Measurements from ENCODE around the gene VPS13C.

Gene VPS13C

GRCh38 chr15:61915640-61916039 lies 144.6 kb downstream of the VPS13C start:
- TF ChIP-seq, protein P1, sequence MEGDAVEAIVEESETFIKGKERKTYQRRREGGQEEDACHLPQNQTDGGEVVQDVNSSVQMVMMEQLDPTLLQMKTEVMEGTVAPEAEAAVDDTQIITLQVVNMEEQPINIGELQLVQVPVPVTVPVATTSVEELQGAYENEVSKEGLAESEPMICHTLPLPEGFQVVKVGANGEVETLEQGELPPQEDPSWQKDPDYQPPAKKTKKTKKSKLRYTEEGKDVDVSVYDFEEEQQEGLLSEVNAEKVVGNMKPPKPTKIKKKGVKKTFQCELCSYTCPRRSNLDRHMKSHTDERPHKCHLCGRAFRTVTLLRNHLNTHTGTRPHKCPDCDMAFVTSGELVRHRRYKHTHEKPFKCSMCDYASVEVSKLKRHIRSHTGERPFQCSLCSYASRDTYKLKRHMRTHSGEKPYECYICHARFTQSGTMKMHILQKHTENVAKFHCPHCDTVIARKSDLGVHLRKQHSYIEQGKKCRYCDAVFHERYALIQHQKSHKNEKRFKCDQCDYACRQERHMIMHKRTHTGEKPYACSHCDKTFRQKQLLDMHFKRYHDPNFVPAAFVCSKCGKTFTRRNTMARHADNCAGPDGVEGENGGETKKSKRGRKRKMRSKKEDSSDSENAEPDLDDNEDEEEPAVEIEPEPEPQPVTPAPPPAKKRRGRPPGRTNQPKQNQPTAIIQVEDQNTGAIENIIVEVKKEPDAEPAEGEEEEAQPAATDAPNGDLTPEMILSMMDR (IDR thresholded peaks at IDR 0.05; ENCODE audit: low read depth, low read length): no peak
- peak overlapping the region; percentile 32 for H3K4me3 ChIP-seq (ENCODE audit: low read depth, low read length)
- H3K36me3 ChIP-seq: peaks cover 16% of the 10 kb centered on the region

GRCh38 chr15:61910839-61911369 lies 149.3 kb downstream of the VPS13C start:
- H3K36me3 ChIP-seq: peaks cover 13% of the 10 kb centered on the region
- H3K27me3 ChIP-seq: no peaks in the 10 kb centered on the region; the same call in 1 of the 2 replicates
- H3K4me3 ChIP-seq (ENCODE audit: low read depth, low read length): no peak overlapping the region
- TF ChIP-seq, protein P1 (IDR thresholded peaks at IDR 0.05; ENCODE audit: low read depth, low read length): no peak
- no peak for DNase-seq
- H3K9me3 ChIP-seq: no peaks in the 10 kb centered on the region
- H3K4me1 ChIP-seq: peaks cover 9% of the 10 kb centered on the region

More at GRCh38 chr15:61915640-61916039, 144.6 kb downstream of the VPS13C start:
- H3K9me3 ChIP-seq: no peaks in the 10 kb centered on the region
- DNase-seq: peak; percentile 68
- H3K4me1 ChIP-seq: peaks cover 9% of the 10 kb centered on the region
- H3K27me3 ChIP-seq: no peaks in the 10 kb centered on the region; the same call in 1 of the 2 replicates

GRCh38 chr15:61908241-61908640 lies 152.0 kb downstream of the VPS13C start:
- Histone ChIP-seq H3K4me1 (peaks cover 2% of the 10 kb centered on the region; the same call in 1 of the 2 replicates), H3K36me3 (peaks cover 6% of the 10 kb centered on the region), H3K4me3 (ENCODE audit: low read depth, low read length) (no peak overlapping the region), H3K9me3 (no peaks in the 10 kb centered on the region), H3K27me3 (no peaks in the 10 kb centered on the region)
- TF ChIP-seq, protein P1 (IDR thresholded peaks at IDR 0.05; ENCODE audit: low read depth, low read length): no peak
- DNase-seq: no peak

DNA sequence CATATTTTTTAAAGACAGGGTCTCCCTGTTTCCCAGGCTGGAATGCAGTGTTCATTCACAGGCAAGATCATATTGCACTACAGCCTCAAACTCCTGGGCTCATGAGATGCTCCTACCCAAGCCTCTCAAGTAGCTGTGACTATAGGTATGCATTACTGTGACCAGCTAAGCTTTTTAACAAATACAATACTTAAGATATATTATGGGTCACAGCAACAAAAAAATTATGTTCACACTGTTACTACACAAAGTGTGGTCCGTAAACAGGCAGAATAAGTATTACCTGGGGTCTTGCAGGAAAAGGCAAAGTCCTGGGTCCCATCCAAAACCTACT lies 152.5 kb downstream of the VPS13C start:
- DNase-seq: no peak
- Histone ChIP-seq H3K36me3 (peaks cover 6% of the 10 kb centered on the region), H3K4me3 (ENCODE audit: low read depth, low read length) (no peak overlapping the region), H3K9me3 (no peaks in the 10 kb centered on the region), H3K27me3 (no peaks in the 10 kb centered on the region), H3K4me1 (peaks cover 2% of the 10 kb centered on the region; the same call in 1 of the 2 replicates)
- TF ChIP-seq, protein P1 (IDR thresholded peaks at IDR 0.05; ENCODE audit: low read depth, low read length): no peak

- peaks cover 6% of the 10 kb centered on the region for H3K36me3 ChIP-seq
- H3K4me3 ChIP-seq (ENCODE audit: low read depth, low read length): no peak overlapping the region
- TF ChIP-seq, protein P1 (IDR thresholded peaks at IDR 0.05; ENCODE audit: low read depth, low read length): no peak
- DNase-seq: no peak
- H3K4me1 ChIP-seq: peaks cover 2% of the 10 kb centered on the region; the same call in 1 of the 2 replicates
- no peaks in the 10 kb centered on the region for H3K9me3 ChIP-seq
- no peaks in the 10 kb centered on the region for H3K27me3 ChIP-seq
These were observed 153.1 kb downstream of the VPS13C start for GRCh38 chr15:61906961-61907752.

DNA sequence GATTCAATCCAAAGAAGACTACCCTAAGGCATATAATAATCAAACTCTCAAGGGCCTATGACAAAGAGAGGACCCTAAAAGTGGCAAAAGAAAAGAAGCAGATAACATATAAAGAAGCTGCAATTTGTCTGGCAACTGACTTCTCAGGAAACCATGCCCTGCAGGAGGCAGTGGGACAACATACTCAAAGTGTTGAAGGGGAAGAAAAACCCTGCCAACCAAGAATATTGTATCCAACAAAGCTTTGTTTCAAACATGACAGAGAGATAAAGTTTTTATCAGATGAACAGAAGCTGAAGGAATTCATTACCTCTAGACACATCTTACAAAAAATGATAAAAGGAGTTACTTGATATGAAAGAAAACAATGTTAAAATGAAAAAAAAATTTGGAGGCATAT lies 167.1 kb downstream of the VPS13C start:
- H3K27me3 ChIP-seq: no peaks in the 10 kb centered on the region
- peaks cover 3% of the 10 kb centered on the region; the same call in 1 of the 2 replicates for H3K9me3 ChIP-seq
- peaks cover 11% of the 10 kb centered on the region for H3K4me1 ChIP-seq
- DNase-seq: no peak
- no peak overlapping the region for H3K4me3 ChIP-seq (ENCODE audit: low read depth, low read length)
- H3K36me3 ChIP-seq: peaks cover 8% of the 10 kb centered on the region
- TF ChIP-seq, protein P1 (IDR thresholded peaks at IDR 0.05; ENCODE audit: low read depth, low read length): no peak
